Mesothelial cell of epicardium (in vitro differentiated cells): ENCODE measurements around the gene SRC. TPM values are rescaled to one million over a fixed set of nuclear protein-coding genes. Genes with fewer than 3 reads are reported as not detected.
A peak's percentile ranks its signal among the peaks of the same experiment; 100 is the strongest.

Source experiments
- DNase-seq, 2 experiments: peaks; one replicate each; pipeline ENCODE4 v3.0.0; 2021; ENCODE audit warnings: low spot score in 2 of 2; ENCODE audit not compliant: unreplicated experiment in 2 of 2
- H3K27ac Mint-ChIP-seq: 2 replicates; pipeline ENCODE4 v1.8.0; 2021; ENCODE audit warnings: mixed read lengths
- H3K27me3 Mint-ChIP-seq: 2 replicates; pipeline ENCODE4 v1.8.0; 2021; ENCODE audit warnings: low read depth, mixed read lengths
- H3K36me3 Mint-ChIP-seq: 2 replicates; pipeline ENCODE4 v1.8.0; 2021; ENCODE audit warnings: mixed read lengths
- H3K4me1 Mint-ChIP-seq: 2 replicates; pipeline ENCODE4 v1.8.0; 2021; ENCODE audit warnings: mixed read lengths
- H3K4me3 Mint-ChIP-seq: 2 replicates; pipeline ENCODE4 v1.8.0; 2021; ENCODE audit warnings: mild to moderate bottlenecking, moderate library complexity, mixed read lengths
- H3K9me3 Mint-ChIP-seq: 2 replicates; pipeline ENCODE4 v1.8.0; 2021; ENCODE audit warnings: mixed read lengths
- total RNA-seq: library from RNA; stranded (reverse); gene quantifications from 3 replicates; pipeline ENCODE4 v1.2.1, GENCODE V29; 2021
- TF ChIP-seq, protein P1 (sequence below): fragments of 200-600 bp; sonication (generic); IDR thresholded peaks from one replicate; pipeline ENCODE4 v1.5.0; 2021; ENCODE audit warnings: antibody characterized with exemption; ENCODE audit not compliant: unreplicated experiment

Gene SRC
- total RNA-seq, 1 donor from 2014 or later, result 85.2 TPM

DNA sequence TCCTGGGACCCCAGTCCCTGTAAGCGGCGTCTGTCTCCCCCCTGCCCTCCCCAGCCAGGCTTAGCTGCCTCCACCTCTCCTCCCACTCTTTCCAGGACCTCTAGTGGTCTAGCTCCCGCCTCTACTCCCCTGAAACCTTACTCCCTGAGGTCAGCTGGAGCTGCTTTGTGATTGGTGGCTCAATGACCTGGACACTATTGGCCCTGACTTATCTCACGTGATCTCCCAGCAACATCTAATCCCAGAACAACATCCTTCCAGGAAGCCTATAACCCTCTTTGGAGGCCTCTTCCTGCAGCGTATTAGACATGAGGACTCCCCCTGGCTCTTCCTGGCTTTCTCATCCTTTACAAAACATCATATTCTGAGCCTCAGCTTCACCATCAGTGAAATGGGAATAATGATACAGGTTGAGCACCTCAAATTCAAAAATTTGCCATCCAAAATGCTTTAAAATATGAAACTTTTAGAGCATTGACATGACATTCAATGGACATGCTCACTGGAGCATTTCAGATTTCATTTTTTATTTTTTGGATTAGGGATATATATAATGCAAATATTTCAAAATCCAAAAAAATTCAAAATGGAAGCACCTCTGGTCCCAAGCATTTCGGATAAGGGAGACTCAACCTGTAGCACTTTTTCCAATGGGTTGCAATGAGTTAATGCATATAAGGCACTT, 16.3 kb upstream of the SRC start:
- Mint-ChIP-seq H3K4me3 (no peak overlapping the region), H3K27ac (no peak overlapping the region), H3K27me3 (no peaks in the 10 kb centered on the region), H3K9me3 (no peaks in the 10 kb centered on the region), H3K36me3 (no peaks in the 10 kb centered on the region), H3K4me1 (peaks cover 23% of the 10 kb centered on the region)
- TF ChIP-seq, protein P1, sequence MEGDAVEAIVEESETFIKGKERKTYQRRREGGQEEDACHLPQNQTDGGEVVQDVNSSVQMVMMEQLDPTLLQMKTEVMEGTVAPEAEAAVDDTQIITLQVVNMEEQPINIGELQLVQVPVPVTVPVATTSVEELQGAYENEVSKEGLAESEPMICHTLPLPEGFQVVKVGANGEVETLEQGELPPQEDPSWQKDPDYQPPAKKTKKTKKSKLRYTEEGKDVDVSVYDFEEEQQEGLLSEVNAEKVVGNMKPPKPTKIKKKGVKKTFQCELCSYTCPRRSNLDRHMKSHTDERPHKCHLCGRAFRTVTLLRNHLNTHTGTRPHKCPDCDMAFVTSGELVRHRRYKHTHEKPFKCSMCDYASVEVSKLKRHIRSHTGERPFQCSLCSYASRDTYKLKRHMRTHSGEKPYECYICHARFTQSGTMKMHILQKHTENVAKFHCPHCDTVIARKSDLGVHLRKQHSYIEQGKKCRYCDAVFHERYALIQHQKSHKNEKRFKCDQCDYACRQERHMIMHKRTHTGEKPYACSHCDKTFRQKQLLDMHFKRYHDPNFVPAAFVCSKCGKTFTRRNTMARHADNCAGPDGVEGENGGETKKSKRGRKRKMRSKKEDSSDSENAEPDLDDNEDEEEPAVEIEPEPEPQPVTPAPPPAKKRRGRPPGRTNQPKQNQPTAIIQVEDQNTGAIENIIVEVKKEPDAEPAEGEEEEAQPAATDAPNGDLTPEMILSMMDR, result no peak
- no peak for DNase-seq

DNA sequence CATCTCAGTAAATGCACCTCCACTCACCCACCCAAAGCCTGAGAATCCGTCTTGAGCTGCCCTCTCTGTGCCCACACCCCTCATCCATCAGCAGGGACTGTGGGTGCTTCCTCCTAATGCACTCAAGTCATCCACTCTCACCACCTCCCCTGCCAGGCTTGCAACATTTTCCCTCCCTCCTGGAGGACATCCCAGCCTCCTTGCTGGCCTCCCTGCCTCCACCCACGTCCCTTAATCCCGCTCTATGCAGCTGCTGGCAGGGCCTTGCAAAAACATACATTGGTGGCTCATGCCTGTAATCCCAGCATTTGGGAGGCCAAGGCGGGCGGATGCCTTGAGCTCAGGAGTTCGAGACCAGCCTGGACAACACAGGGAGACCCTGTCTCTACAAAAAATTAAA, 15.6 kb upstream of the SRC start:
- Mint-ChIP-seq H3K36me3 (no peaks in the 10 kb centered on the region), H3K4me1 (peaks cover 24% of the 10 kb centered on the region), H3K27ac (no peak overlapping the region), H3K4me3 (no peak overlapping the region), H3K9me3 (no peaks in the 10 kb centered on the region), H3K27me3 (no peaks in the 10 kb centered on the region)
- TF ChIP-seq, protein P1, result no peak
- no peak for DNase-seq

DNA sequence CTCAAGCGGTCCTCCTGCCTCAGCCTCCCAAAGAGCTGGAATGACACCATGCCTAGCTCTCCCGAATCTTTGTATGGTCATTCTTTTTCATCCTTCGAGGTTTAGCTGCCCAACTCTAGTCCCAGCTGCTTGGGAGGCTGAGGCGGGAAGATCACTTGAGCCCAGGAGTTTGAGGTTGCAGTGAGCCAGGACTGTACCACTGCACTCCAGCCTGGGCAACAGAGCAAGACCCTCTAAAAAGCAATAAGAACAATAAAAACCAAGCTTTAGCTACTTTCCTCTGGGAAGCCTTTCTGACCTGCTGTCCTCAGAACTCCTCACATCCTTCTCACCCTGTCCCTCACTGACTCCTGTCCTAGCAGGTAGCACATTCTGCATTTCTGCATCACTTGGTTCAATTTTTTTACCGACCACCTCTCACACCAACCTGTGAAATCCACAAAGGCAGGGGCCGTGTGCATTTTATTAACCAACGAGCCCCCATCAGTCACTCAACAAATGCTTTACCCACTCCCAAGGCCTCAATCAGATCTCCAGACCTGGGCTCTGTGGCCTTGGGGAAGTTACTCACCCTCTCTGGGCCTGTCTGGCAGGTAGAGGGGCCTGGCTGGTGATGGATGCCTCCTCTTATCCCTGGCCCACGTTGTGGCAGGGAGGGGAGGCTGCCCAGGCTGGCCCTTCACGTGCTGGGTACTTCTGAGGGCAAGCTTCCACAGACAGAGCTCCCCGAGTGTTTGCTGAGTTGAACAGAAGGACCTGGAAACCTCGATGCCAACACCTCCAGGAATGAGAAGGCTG, 14.7 kb upstream of the SRC start:
- Mint-ChIP-seq H3K4me1 (peaks cover 32% of the 10 kb centered on the region), H3K27me3 (no peaks in the 10 kb centered on the region), H3K9me3 (no peaks in the 10 kb centered on the region), H3K36me3 (no peaks in the 10 kb centered on the region), H3K4me3 (no peak overlapping the region), H3K27ac (peak overlapping the region; percentile 62)
- no peak for DNase-seq
- TF ChIP-seq, protein P1, result no peak

DNA sequence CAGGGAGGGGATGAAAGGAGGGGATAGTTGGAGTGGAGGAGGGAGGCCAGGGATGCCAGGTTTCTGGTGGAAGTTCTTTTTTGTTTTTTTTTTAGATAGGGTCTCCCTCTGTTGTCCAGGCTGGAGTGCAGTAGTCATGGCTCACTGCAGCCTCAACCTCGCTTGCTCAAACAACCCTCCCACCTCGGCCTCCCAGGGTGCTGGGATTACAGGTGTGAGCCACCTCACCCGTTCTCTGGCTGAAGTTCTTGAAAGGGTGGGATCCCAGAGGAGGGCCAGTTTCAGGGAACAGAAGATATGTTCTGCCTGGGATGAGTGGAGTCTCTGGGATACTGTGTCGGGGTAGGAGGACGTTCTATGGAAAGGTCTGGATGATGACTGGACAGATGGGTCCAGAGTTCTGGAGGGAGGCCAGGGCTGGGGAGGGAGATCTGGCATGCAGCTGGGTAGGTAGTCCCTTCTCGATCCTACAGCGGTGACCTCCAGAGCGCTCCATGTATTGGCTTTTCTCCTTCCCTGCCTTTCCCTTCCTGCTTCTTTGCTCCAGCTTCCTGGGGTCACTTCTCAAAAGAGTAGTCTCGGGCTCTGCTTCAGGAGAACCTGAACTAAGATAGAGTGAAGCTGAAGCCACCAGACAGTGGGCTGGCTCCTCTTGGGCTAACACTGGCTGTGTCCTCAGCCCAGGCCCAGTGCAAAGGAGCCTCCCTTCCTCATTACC, 12.7 kb upstream of the SRC start:
- peak overlapping the region; percentile 97 for H3K27ac Mint-ChIP-seq
- H3K36me3 Mint-ChIP-seq, result no peaks in the 10 kb centered on the region
- H3K4me3 Mint-ChIP-seq, result no peak overlapping the region
- no peaks in the 10 kb centered on the region for H3K9me3 Mint-ChIP-seq
- peaks cover 35% of the 10 kb centered on the region for H3K4me1 Mint-ChIP-seq
- TF ChIP-seq, protein P1, result no peak
- no peak for DNase-seq
- H3K27me3 Mint-ChIP-seq, result no peaks in the 10 kb centered on the region

DNA sequence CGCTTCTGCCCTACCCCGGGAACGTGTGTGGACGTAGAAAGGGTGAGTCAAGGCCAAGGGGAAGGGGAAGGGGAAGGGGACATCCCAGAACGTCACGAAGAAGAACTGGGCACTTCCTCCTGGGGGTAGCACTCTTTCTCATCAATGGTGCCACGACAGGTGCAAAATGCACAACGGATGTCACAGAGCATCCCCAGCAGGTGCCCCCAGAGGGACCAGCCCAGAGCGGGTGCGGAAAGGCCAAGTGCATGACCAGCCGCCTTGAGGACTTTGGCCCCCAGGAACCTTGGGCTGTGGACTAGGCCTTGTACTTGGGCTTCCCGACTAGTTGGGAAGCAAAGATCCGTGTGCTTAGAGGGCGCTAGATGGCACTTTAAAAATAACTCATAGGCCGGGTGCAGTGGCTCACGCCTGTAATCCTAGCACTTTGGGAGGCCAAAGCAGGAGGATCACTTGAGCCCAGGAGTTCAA, 12.1 kb upstream of the SRC start:
- no peaks in the 10 kb centered on the region for H3K27me3 Mint-ChIP-seq
- H3K4me3 Mint-ChIP-seq, result no peak overlapping the region
- no peaks in the 10 kb centered on the region for H3K9me3 Mint-ChIP-seq
- no peak for DNase-seq
- no peak overlapping the region for H3K27ac Mint-ChIP-seq
- peaks cover 35% of the 10 kb centered on the region for H3K4me1 Mint-ChIP-seq
- no peaks in the 10 kb centered on the region for H3K36me3 Mint-ChIP-seq
- TF ChIP-seq, protein P1, result no peak
